Measurements from ENCODE around the gene ZRSR2. TPM values are rescaled to one million over a fixed set of nuclear protein-coding genes. Genes with fewer than 3 reads are reported as not detected.
"Not testable (repeated sequence)": the region's sequence is repeated elsewhere in the genome, so short reads cannot be mapped to it uniquely, and the experiment has no call there.

ZRSR2 gene, protein sequence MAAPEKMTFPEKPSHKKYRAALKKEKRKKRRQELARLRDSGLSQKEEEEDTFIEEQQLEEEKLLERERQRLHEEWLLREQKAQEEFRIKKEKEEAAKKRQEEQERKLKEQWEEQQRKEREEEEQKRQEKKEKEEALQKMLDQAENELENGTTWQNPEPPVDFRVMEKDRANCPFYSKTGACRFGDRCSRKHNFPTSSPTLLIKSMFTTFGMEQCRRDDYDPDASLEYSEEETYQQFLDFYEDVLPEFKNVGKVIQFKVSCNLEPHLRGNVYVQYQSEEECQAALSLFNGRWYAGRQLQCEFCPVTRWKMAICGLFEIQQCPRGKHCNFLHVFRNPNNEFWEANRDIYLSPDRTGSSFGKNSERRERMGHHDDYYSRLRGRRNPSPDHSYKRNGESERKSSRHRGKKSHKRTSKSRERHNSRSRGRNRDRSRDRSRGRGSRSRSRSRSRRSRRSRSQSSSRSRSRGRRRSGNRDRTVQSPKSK
- total RNA-seq (10 to 100 TPM in 1 of 2 donors, 1 to 10 TPM in 1; 7.1 to 11.2 TPM), polyA plus RNA-seq (10 to 100 TPM in 1 of 2 donors, 1 to 10 TPM in 1; 8.9 to 32.8 TPM)
- long read RNA-seq, donor 1, partial matches to known transcripts: 0 of 2 reads
- long read RNA-seq, donor 1, other reads (novel, unspliced or antisense): 0 of 2 reads
- long read RNA-seq, donor 2: 0 reads
- long read RNA-seq, donor 3: 0 reads
- long read RNA-seq, donor 4: 0 reads
- long read RNA-seq, donor 5, partial matches to known transcripts: 5 of 34 reads
- long read RNA-seq, donor 5, other reads (novel, unspliced or antisense): 28 of 34 reads

DNA sequence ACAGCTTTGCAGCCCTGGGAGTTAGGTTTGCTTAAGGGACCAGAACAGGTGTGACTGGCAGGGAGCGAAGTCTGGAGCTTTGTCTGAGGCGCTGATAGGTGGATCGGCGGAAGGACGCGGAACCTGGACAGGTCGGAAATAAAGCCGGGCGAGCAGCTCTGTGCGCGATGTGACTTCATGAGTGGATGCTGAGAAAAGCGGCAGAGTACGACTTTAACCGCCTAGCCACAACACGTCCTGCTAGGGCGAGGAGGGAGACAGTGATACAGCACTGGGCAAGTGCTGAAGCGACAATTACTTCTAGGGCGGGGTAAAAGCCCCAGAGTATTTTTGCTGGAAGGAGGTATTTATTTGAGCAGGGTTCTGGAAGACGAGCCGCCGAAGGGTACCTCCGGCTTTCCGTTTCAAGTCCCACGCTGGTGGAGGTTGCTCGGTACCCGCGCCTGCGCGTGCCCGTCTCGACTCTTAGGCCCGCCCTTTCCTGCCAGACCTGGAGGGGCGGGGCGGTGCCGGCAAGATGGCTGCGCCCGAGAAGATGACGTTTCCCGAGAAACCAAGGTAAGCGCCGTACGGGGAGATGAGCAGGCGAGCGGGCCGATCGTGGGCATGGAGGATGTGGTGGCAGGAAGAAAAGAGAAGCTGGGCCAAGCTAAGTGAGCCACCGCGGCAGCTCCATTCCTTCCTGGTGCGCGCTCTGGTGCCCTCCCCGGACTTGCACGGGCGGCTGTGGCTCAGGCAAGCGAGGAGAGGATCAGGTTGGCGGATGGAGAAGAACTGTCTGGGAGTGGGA is at the start of gene ZRSR2:
TSS of gene ZRSR2 (plus strand) at position 506 of the 790 bp plus-strand sequence. CDS start at position 518, 12 bp downstream.
- WGBS, 2 donors: 0 to 1% methylated on average over 52 to 55 of the region's 55 CpGs
- peak within 1 kb of the TSS; percentile 8 to 71 for H3K9ac ChIP-seq (ENCODE audit: insufficient read depth in 1 of 2, low read length in 2 of 2)
- peaks cover 0 to 24% (median 0%) of the 10 kb centered on the region in 3 donors for H3K27me3 ChIP-seq (ENCODE audit: control insufficient read depth in 3 of 3, insufficient read depth in 3 of 3, low read length in 2 of 3)
- peaks cover 0 to 5% (median 0%) of the 10 kb centered on the region in 5 donors for H3K4me1 ChIP-seq (ENCODE audit: control insufficient read depth in 5 of 5, insufficient read depth in 5 of 5, low read length in 5 of 5)
- ATAC-seq (ENCODE audit: insufficient read depth, low FRiP score): peak; percentile 96
- peaks cover 0 to 11% (median 0%) of the 10 kb centered on the region in 4 donors for H3K36me3 ChIP-seq (ENCODE audit: control insufficient read depth in 4 of 4, insufficient read depth in 4 of 4, low read length in 4 of 4)
- H3K9me3 ChIP-seq (ENCODE audit: control insufficient read depth in 4 of 4, insufficient read depth in 3 of 4, low read length in 3 of 4): no peaks in the 10 kb centered on the region
- peak; percentile 81 to 87 (median 85) for DNase-seq
- H3K27ac ChIP-seq (ENCODE audit: low read depth in 1 of 2, low read length in 1 of 2): peak within 1 kb of the TSS; percentile 82 to 83
- TF ChIP-seq, protein P1, sequence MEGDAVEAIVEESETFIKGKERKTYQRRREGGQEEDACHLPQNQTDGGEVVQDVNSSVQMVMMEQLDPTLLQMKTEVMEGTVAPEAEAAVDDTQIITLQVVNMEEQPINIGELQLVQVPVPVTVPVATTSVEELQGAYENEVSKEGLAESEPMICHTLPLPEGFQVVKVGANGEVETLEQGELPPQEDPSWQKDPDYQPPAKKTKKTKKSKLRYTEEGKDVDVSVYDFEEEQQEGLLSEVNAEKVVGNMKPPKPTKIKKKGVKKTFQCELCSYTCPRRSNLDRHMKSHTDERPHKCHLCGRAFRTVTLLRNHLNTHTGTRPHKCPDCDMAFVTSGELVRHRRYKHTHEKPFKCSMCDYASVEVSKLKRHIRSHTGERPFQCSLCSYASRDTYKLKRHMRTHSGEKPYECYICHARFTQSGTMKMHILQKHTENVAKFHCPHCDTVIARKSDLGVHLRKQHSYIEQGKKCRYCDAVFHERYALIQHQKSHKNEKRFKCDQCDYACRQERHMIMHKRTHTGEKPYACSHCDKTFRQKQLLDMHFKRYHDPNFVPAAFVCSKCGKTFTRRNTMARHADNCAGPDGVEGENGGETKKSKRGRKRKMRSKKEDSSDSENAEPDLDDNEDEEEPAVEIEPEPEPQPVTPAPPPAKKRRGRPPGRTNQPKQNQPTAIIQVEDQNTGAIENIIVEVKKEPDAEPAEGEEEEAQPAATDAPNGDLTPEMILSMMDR (IDR thresholded peaks at IDR 0.05; ENCODE audit: control extremely low read depth, extremely low read depth): no peak
- H3K4me3 ChIP-seq: peak within 1 kb of the TSS; percentile 60

DNA sequence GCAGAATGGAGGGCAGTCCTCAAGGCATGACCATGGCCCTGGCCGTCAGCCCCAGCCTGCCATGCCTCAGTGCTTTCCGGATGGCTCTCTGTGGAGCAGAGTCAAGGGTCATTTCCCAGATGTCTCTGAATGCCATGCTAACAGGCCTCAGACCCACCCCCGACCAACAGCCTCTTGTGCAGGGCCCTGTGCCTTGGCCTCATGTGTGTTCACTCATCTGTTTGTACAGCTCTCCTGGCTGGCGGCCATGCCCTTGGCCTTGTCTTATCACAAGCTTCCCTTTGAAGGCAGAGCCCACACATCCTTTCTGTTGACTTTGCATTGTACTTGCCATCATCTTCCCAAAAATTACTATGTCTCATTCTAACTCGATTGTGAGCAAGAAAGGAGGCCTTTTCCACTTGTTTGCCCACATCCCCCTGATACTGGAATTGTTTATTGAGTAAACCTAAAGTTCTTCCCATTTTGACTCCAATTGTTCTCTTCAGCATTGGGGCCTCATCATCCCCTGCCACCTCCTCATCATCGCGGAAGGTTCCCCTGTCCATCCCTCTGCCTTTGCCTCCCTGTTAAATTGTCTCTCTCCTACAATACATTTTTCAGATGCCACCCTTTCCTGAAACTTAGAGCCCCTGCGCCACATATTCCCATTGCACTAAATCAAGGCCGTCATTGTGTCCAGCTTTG is 46.0 kb upstream of the ZRSR2 start:
- Histone ChIP-seq H3K36me3 (ENCODE audit: control insufficient read depth in 4 of 4, insufficient read depth in 4 of 4, low read length in 4 of 4) (peaks cover 0 to 3% (median under 1%) of the 10 kb centered on the region in 4 donors), H3K27me3 (ENCODE audit: control insufficient read depth in 3 of 3, insufficient read depth in 3 of 3, low read length in 2 of 3) (peaks cover 0 to 42% (median 25%) of the 10 kb centered on the region in 3 donors), H3K9ac (ENCODE audit: insufficient read depth in 1 of 2, low read length in 2 of 2) (no peak overlapping the region), H3K9me3 (ENCODE audit: control insufficient read depth in 4 of 4, insufficient read depth in 3 of 4, low read length in 3 of 4) (no peaks in the 10 kb centered on the region), H3K27ac (ENCODE audit: low read depth in 1 of 2, low read length in 1 of 2) (no peak overlapping the region), H3K4me3 (no peak overlapping the region), H3K4me1 (ENCODE audit: control insufficient read depth in 5 of 5, insufficient read depth in 5 of 5, low read length in 5 of 5) (peaks cover 0 to 5% (median 0%) of the 10 kb centered on the region in 5 donors)
- TF ChIP-seq, protein P1 (IDR thresholded peaks at IDR 0.05; ENCODE audit: control extremely low read depth, extremely low read depth): no peak
- no peak for DNase-seq
- 82 to 89% methylated on average over 9 of the region's 9 CpGs for WGBS, 2 donors
- no peak for ATAC-seq (ENCODE audit: insufficient read depth, low FRiP score)

DNA sequence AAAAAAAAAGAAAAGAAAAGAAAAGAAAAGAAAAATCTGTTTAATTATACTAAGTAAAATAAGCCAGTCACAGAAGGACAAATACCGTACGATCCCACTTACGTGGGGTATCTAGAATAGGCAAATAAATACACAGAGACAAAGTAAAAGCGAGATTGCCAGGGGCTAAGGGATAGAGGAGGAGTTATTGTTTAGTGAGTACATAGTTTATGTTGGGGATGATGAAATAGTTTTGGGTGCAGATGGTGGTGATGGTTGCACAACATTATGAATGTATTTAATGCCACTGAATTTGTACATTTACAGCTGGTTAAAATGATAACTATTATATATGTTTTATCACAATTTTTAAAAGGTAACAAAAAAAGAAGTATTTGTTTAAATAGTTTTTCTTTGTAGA is 45.1 kb upstream of the ZRSR2 start:
- no peak overlapping the region for H3K27ac ChIP-seq (ENCODE audit: low read depth in 1 of 2, low read length in 1 of 2)
- H3K36me3 ChIP-seq (ENCODE audit: control insufficient read depth in 4 of 4, insufficient read depth in 4 of 4, low read length in 4 of 4): peaks cover 0 to 3% (median under 1%) of the 10 kb centered on the region in 4 donors
- H3K9me3 ChIP-seq (ENCODE audit: control insufficient read depth in 4 of 4, insufficient read depth in 3 of 4, low read length in 3 of 4): no peaks in the 10 kb centered on the region
- no peak overlapping the region for H3K4me3 ChIP-seq
- peaks cover 0 to 35% (median 26%) of the 10 kb centered on the region in 3 donors for H3K27me3 ChIP-seq (ENCODE audit: control insufficient read depth in 3 of 3, insufficient read depth in 3 of 3, low read length in 2 of 3)
- no peak for ATAC-seq (ENCODE audit: insufficient read depth, low FRiP score)
- TF ChIP-seq, protein P1 (IDR thresholded peaks at IDR 0.05; ENCODE audit: control extremely low read depth, extremely low read depth): no peak
- 53 to 90% methylated on average over 4 of the region's 4 CpGs for WGBS, 2 donors
- no peak overlapping the region for H3K9ac ChIP-seq (ENCODE audit: insufficient read depth in 1 of 2, low read length in 2 of 2)
- peak in 2 of 3 donors; percentile 29 to 43 for DNase-seq
- peaks cover 0 to 5% (median 0%) of the 10 kb centered on the region in 5 donors for H3K4me1 ChIP-seq (ENCODE audit: control insufficient read depth in 5 of 5, insufficient read depth in 5 of 5, low read length in 5 of 5)

DNA sequence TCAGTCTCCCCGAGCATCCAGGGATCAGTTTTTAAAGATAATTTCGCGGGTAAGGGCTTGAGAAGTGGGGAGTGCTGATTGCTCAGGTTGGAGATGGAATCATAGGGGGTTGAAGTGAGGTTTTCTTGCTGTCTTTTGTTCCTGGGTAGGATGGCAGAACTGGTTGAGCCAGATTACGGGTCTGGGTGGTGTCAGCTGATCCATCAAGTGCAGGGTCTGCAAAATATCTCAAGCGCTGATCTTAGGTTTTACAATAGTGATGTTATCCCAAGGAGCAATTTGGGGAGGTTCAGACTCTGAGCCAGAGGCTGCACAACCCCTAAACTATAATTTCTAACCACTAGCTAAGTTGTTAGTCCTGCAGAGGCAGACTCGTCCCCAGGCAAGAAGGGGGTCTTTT is 43.6 kb upstream of the ZRSR2 start:
- H3K27ac ChIP-seq (ENCODE audit: low read depth in 1 of 2, low read length in 1 of 2); H3K9ac ChIP-seq (ENCODE audit: insufficient read depth in 1 of 2, low read length in 2 of 2); H3K4me1 ChIP-seq (ENCODE audit: control insufficient read depth in 5 of 5, insufficient read depth in 5 of 5, low read length in 5 of 5); H3K36me3 ChIP-seq (ENCODE audit: control insufficient read depth in 4 of 4, insufficient read depth in 4 of 4, low read length in 4 of 4); DNase-seq; H3K4me3 ChIP-seq; ATAC-seq (ENCODE audit: insufficient read depth, low FRiP score); H3K9me3 ChIP-seq (ENCODE audit: control insufficient read depth in 4 of 4, insufficient read depth in 3 of 4, low read length in 3 of 4): not testable (repeated sequence)
- 89 to 95% methylated on average over 6 of the region's 6 CpGs for WGBS, 2 donors
- H3K27me3 ChIP-seq (ENCODE audit: control insufficient read depth in 3 of 3, insufficient read depth in 3 of 3, low read length in 2 of 3): peaks cover 0 to 35% (median 27%) of the 10 kb centered on the region in 3 donors

Data from lung (tissue), 16 donors.